Glutamatergic neuron (in vitro differentiated cells): ENCODE data around the gene APOBEC2. TPM values are rescaled to one million over a fixed set of nuclear protein-coding genes. Genes with fewer than 3 reads are reported as not detected.

Source experiments
- DNase-seq: peaks from one replicate; pipeline ENCODE4 v3.0.0; 2022
- H3K27ac Mint-ChIP-seq: one replicate; pipeline ENCODE4 v1.8.0; 2020; ENCODE audit warnings: mild to moderate bottlenecking, mixed read lengths, inconsistent platforms; ENCODE audit not compliant: unreplicated experiment
- H3K27me3 Mint-ChIP-seq: one replicate; pipeline ENCODE4 v1.8.0; 2020; ENCODE audit warnings: mild to moderate bottlenecking, moderate library complexity, mixed read lengths, inconsistent platforms; ENCODE audit not compliant: unreplicated experiment
- H3K36me3 Mint-ChIP-seq: one replicate; pipeline ENCODE4 v1.8.0; 2020; ENCODE audit warnings: mild to moderate bottlenecking, mixed read lengths, inconsistent platforms; ENCODE audit not compliant: unreplicated experiment
- H3K4me1 Mint-ChIP-seq: one replicate; pipeline ENCODE4 v1.8.0; 2020; ENCODE audit warnings: mild to moderate bottlenecking, low read depth, mixed read lengths, inconsistent platforms; ENCODE audit not compliant: unreplicated experiment
- H3K4me3 Mint-ChIP-seq: one replicate; pipeline ENCODE4 v1.8.0; 2020; ENCODE audit warnings: mild to moderate bottlenecking, mixed read lengths, inconsistent platforms; ENCODE audit not compliant: unreplicated experiment
- H3K9me3 Mint-ChIP-seq: one replicate; pipeline ENCODE4 v1.8.0; 2020; ENCODE audit warnings: mild to moderate bottlenecking, moderate library complexity, mixed read lengths, inconsistent platforms; ENCODE audit not compliant: unreplicated experiment
- CTCF ChIP-seq: fragments of 200-600 bp; sonication (generic); IDR thresholded peaks from one replicate; pipeline ENCODE4 v1.5.0; 2021; ENCODE audit not compliant: partially characterized antibody, unreplicated experiment
- total RNA-seq: library from RNA; stranded (reverse); fragmentation: NEBNext Ultra II Directional; extraction: Animal tissue kit (Norgen Biotek cat#: 25700); gene quantifications from one replicate; pipeline ENCODE4 v1.2.1, GENCODE V29; 2021; ENCODE audit not compliant: unreplicated experiment

Gene APOBEC2
- total RNA-seq, 1 donor from 2014 or later = 0.61 TPM

GRCh38 chr6:41077536-41077935 lies 24.5 kb downstream of the APOBEC2 start:
- H3K27ac Mint-ChIP-seq = no peak overlapping the region
- H3K9me3 Mint-ChIP-seq = peaks cover 12% of the 10 kb centered on the region
- peaks cover 11% of the 10 kb centered on the region for H3K27me3 Mint-ChIP-seq
- H3K4me1 Mint-ChIP-seq = peaks cover 23% of the 10 kb centered on the region
- no peak for TF ChIP-seq CTCF
- no peak overlapping the region for H3K4me3 Mint-ChIP-seq
- H3K36me3 Mint-ChIP-seq = peaks cover 4% of the 10 kb centered on the region
- no peak for DNase-seq

- peaks cover 9% of the 10 kb centered on the region for H3K9me3 Mint-ChIP-seq
- no peak for DNase-seq
- H3K27me3 Mint-ChIP-seq = peaks cover 8% of the 10 kb centered on the region
- no peak overlapping the region for H3K27ac Mint-ChIP-seq
- TF ChIP-seq CTCF = no peak
- H3K4me3 Mint-ChIP-seq = no peak overlapping the region
- peaks cover 23% of the 10 kb centered on the region for H3K4me1 Mint-ChIP-seq
- H3K36me3 Mint-ChIP-seq = peaks cover 4% of the 10 kb centered on the region
Measured at GRCh38 chr6:41078101-41078500, 25.1 kb downstream of the APOBEC2 start.

GRCh38 chr6:41079080-41079479 lies 26.1 kb downstream of the APOBEC2 start:
- no peak for DNase-seq
- H3K27ac Mint-ChIP-seq = no peak overlapping the region
- TF ChIP-seq CTCF = no peak
- peaks cover under 1% of the 10 kb centered on the region for H3K36me3 Mint-ChIP-seq
- H3K4me3 Mint-ChIP-seq = no peak overlapping the region
- peaks cover 4% of the 10 kb centered on the region for H3K9me3 Mint-ChIP-seq
- peaks cover 21% of the 10 kb centered on the region for H3K4me1 Mint-ChIP-seq
- peaks cover 4% of the 10 kb centered on the region for H3K27me3 Mint-ChIP-seq

GRCh38 chr6:41080621-41081020 lies 27.6 kb downstream of the APOBEC2 start:
- H3K4me1 Mint-ChIP-seq = peaks cover 10% of the 10 kb centered on the region
- H3K4me3 Mint-ChIP-seq = no peak overlapping the region
- H3K27me3 Mint-ChIP-seq = no peaks in the 10 kb centered on the region
- no peaks in the 10 kb centered on the region for H3K36me3 Mint-ChIP-seq
- no peak for DNase-seq
- no peak overlapping the region for H3K27ac Mint-ChIP-seq
- TF ChIP-seq CTCF = no peak
- H3K9me3 Mint-ChIP-seq = no peaks in the 10 kb centered on the region

GRCh38 chr6:41083072-41083471 lies 30.1 kb downstream of the APOBEC2 start:
- Mint-ChIP-seq H3K36me3 (no peaks in the 10 kb centered on the region), H3K27ac (no peak overlapping the region), H3K4me3 (no peak overlapping the region), H3K27me3 (no peaks in the 10 kb centered on the region), H3K9me3 (no peaks in the 10 kb centered on the region), H3K4me1 (peaks cover 6% of the 10 kb centered on the region)
- TF ChIP-seq CTCF = no peak
- no peak for DNase-seq
